ENCODE measurements around the gene SCARB1. TPM values are rescaled to one million over a fixed set of nuclear protein-coding genes. Genes with fewer than 3 reads are reported as not detected.

SCARB1 gene
- total and polyA plus RNA-seq, 4 experiments from 2014 or later = 1.5 to 2.6 (median 1.9) TPM

- H3K9me3 Mint-ChIP-seq = no peaks in the 10 kb centered on the region
- H3K9me3 ChIP-seq (ENCODE audit: control insufficient read depth in 1 of 2, low read length in 2 of 2) = no peaks in the 10 kb centered on the region
- H3K27ac Mint-ChIP-seq = peak overlapping the region in 2 of 7 donors; percentile 30 to 60
- H3K36me3 Mint-ChIP-seq = no peaks in the 10 kb centered on the region
- peaks cover 5% of the 10 kb centered on the region in 2 donors for H3K27me3 Mint-ChIP-seq
- no peak overlapping the region for H3K4me3 Mint-ChIP-seq
- H3K27ac ChIP-seq (ENCODE audit: low read depth, low read length) = no peak overlapping the region
- peaks cover 7% of the 10 kb centered on the region for H3K4me1 ChIP-seq (ENCODE audit: insufficient read depth, low read length)
- DNase-seq = no peak
- CTCF ChIA-PET (ENCODE audit: partially characterized antibody) = interaction anchor here (1.4 kb wide), 1 partner anchor 33 kb away, joined by 4 read pairs; no protein-coding TSS in a partner anchor
- no peaks in the 10 kb centered on the region for H3K27me3 ChIP-seq (ENCODE audit: insufficient read depth, low read length)
- no peak overlapping the region for H3K4me3 ChIP-seq (ENCODE audit: low read length in 2 of 2)
- peaks cover 7 to 27% (median 18%) of the 10 kb centered on the region in 4 donors for H3K4me1 Mint-ChIP-seq
- POLR2A ChIA-PET (ENCODE audit: partially characterized antibody) = no interaction called here
- intact Hi-C loops (cut with micrococcal nuclease) = no loop called here
- no peaks in the 10 kb centered on the region for H3K36me3 ChIP-seq (ENCODE audit: insufficient read depth, low read length)
Measured at GRCh38 chr12:124737772-124738635, 125.7 kb downstream of the SCARB1 start.

DNA sequence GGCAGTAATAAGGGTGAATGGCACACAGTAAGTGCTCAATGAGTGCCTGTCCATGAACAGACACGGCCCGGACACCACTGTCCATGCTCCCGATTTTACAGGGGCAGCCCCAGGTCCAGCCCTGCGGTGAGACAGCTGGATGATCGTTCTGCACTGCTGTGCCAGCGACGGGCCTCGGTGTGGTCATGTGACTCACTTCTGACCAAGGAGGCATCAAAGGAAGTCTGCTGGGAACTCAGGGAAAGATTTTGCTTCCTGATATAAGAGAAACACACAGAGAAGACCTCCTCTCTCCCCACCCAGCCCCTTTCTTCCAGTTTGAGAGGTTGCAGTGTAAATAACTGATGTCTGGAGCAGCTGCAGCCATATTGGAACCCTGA, 126.6 kb downstream of the SCARB1 start:
- Histone ChIP-seq H3K9me3 (ENCODE audit: control insufficient read depth in 1 of 2, low read length in 2 of 2) (no peaks in the 10 kb centered on the region), H3K36me3 (ENCODE audit: insufficient read depth, low read length) (no peaks in the 10 kb centered on the region), H3K4me1 (ENCODE audit: insufficient read depth, low read length) (peaks cover 7% of the 10 kb centered on the region), H3K4me3 (ENCODE audit: low read length in 2 of 2) (no peak overlapping the region), H3K27ac (ENCODE audit: low read depth, low read length) (no peak overlapping the region), H3K27me3 (ENCODE audit: insufficient read depth, low read length) (no peaks in the 10 kb centered on the region)
- H3K27ac Mint-ChIP-seq = no peak overlapping the region
- ChIA-PET CTCF (ENCODE audit: partially characterized antibody) (no interaction called here), POLR2A (ENCODE audit: partially characterized antibody) (no interaction called here)
- DNase-seq = no peak
- H3K4me3 Mint-ChIP-seq = no peak overlapping the region
- peaks cover 7 to 27% (median 18%) of the 10 kb centered on the region in 4 donors for H3K4me1 Mint-ChIP-seq
- H3K9me3 Mint-ChIP-seq = no peaks in the 10 kb centered on the region
- intact Hi-C loops (cut with micrococcal nuclease) = no loop called here
- no peaks in the 10 kb centered on the region for H3K36me3 Mint-ChIP-seq
- peaks cover 5% of the 10 kb centered on the region in 2 donors for H3K27me3 Mint-ChIP-seq

DNA sequence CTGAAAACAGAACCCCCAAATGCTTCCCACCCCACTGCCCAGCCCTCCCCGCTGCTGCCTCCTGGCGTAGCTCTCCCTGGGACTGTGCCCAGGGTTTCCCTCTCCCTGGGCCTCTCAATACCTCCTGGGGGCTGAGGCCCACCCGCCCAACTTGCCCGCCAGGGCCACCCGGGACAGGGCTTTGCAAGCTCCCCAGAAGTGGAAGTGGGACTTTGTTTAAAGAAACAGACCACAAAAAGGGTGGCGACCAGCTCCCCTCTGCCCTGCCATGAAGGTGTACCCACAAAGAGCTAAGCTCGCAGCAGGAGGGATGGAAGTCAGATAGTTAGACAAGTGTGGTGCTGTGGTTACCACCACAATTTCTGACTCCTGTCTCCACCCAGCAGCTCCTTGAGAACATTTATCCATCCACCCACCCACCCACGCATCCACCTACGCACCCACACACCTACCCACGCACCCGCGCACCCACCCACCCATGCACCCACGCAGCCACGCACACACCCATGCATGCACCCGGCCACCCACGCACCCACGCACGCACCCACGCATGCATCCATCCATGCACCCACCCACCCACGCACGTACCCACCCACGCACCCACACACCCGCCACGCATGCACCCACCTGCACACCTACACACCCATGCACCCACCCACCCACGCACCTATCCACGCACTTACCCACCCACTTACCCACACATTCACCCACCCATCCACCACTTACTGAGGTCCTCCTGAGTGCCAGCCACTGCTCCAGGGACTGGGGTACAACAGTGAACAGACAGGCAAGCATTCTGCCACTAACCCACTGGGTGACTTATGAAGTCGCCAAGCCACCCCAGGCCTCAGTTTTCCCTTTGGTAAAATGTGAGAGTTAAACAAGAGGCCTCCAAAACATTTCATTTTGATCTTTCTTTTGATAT, 127.3 kb downstream of the SCARB1 start:
- Mint-ChIP-seq H3K4me1 (peaks cover 7 to 27% (median 18%) of the 10 kb centered on the region in 4 donors), H3K27ac (peak overlapping the region in 1 of 7 donors; percentile 55), H3K4me3 (peak overlapping the region in 2 of 8 donors; percentile 26 to 52), H3K27me3 (peaks cover 4 to 5% of the 10 kb centered on the region in 2 donors), H3K9me3 (no peaks in the 10 kb centered on the region), H3K36me3 (no peaks in the 10 kb centered on the region)
- H3K4me3 ChIP-seq (ENCODE audit: low read length in 2 of 2) = no peak overlapping the region
- CTCF ChIA-PET (ENCODE audit: partially characterized antibody) = no interaction called here
- no peaks in the 10 kb centered on the region for H3K27me3 ChIP-seq (ENCODE audit: insufficient read depth, low read length)
- peaks cover 7% of the 10 kb centered on the region for H3K4me1 ChIP-seq (ENCODE audit: insufficient read depth, low read length)
- H3K27ac ChIP-seq (ENCODE audit: low read depth, low read length) = no peak overlapping the region
- DNase-seq = no peak
- no peaks in the 10 kb centered on the region for H3K9me3 ChIP-seq (ENCODE audit: control insufficient read depth in 1 of 2, low read length in 2 of 2)
- intact Hi-C loops (cut with micrococcal nuclease) = no loop called here
- H3K36me3 ChIP-seq (ENCODE audit: insufficient read depth, low read length) = no peaks in the 10 kb centered on the region
- POLR2A ChIA-PET (ENCODE audit: partially characterized antibody) = no interaction called here

DNA sequence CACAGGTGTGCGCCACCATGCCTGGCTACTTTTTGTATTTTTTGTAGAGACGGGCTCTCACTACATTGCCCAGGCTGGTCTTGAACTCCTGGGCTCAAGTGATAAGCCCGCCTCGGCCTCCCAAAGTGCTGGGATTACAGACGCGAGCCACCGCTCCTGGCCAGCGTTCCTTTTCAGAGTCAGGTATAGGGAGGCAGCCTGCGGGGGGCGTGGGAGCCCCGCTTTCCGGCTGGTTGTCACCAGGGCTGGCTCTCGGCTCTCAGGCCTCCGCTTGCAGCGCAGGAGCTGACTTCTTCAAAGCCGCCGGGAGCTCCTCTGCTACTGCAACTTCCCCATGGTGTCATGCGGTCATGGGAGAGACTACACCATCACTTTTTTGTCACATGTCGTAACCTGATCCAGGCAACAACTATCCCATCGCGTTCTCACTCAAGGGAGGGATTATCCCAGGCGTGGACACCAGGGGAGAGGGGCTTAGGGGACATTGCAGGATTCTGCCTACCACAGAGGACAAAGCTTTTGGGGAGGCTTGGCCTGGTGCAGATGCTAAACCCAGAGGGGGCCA, 129.4 kb downstream of the SCARB1 start:
- H3K4me1 Mint-ChIP-seq = peaks cover 5 to 17% (median 11%) of the 10 kb centered on the region in 4 donors
- no peak overlapping the region for H3K27ac Mint-ChIP-seq
- Histone ChIP-seq H3K4me1 (ENCODE audit: insufficient read depth, low read length) (peaks cover 7% of the 10 kb centered on the region), H3K27me3 (ENCODE audit: insufficient read depth, low read length) (no peaks in the 10 kb centered on the region), H3K4me3 (ENCODE audit: low read length in 2 of 2) (no peak overlapping the region), H3K27ac (ENCODE audit: low read depth, low read length) (no peak overlapping the region), H3K36me3 (ENCODE audit: insufficient read depth, low read length) (no peaks in the 10 kb centered on the region), H3K9me3 (ENCODE audit: control insufficient read depth in 1 of 2, low read length in 2 of 2) (no peaks in the 10 kb centered on the region)
- CTCF ChIA-PET (ENCODE audit: partially characterized antibody) = interaction anchor here (1.3 kb wide), 1 partner anchor 37 kb away, joined by 3 read pairs; no protein-coding TSS in a partner anchor
- DNase-seq = no peak
- H3K36me3 Mint-ChIP-seq = peaks cover 0 to 3% of the 10 kb centered on the region in 2 donors
- H3K9me3 Mint-ChIP-seq = peaks cover 0 to 2% (median 0%) of the 10 kb centered on the region in 8 donors
- no peak overlapping the region for H3K4me3 Mint-ChIP-seq
- intact Hi-C loops (cut with micrococcal nuclease) = no loop called here
- POLR2A ChIA-PET (ENCODE audit: partially characterized antibody) = no interaction called here
- peaks cover 0 to 2% of the 10 kb centered on the region in 2 donors for H3K27me3 Mint-ChIP-seq

- Histone ChIP-seq H3K27ac (ENCODE audit: low read depth, low read length) (no peak overlapping the region), H3K4me1 (ENCODE audit: insufficient read depth, low read length) (peaks cover 7% of the 10 kb centered on the region), H3K36me3 (ENCODE audit: insufficient read depth, low read length) (no peaks in the 10 kb centered on the region), H3K9me3 (ENCODE audit: control insufficient read depth in 1 of 2, low read length in 2 of 2) (no peaks in the 10 kb centered on the region), H3K4me3 (ENCODE audit: low read length in 2 of 2) (no peak overlapping the region), H3K27me3 (ENCODE audit: insufficient read depth, low read length) (no peaks in the 10 kb centered on the region)
- H3K27me3 Mint-ChIP-seq = no peaks in the 10 kb centered on the region
- H3K27ac Mint-ChIP-seq = no peak overlapping the region
- POLR2A ChIA-PET (ENCODE audit: partially characterized antibody) = no interaction called here
- no peak overlapping the region for H3K4me3 Mint-ChIP-seq
- H3K4me1 Mint-ChIP-seq = peaks cover 4 to 17% (median 11%) of the 10 kb centered on the region in 4 donors
- intact Hi-C loops (cut with micrococcal nuclease) = no loop called here
- H3K36me3 Mint-ChIP-seq = peaks cover 0 to 3% of the 10 kb centered on the region in 2 donors
- peaks cover 0 to 4% (median 0%) of the 10 kb centered on the region in 8 donors for H3K9me3 Mint-ChIP-seq
- CTCF ChIA-PET (ENCODE audit: partially characterized antibody) = interaction anchor here (1.3 to 1.4 kb wide), 2 partner anchors 19 to 38 kb away, joined by 3 read pairs; no protein-coding TSS in a partner anchor
- DNase-seq = no peak
Measured at GRCh38 chr12:124733086-124733485, 130.6 kb downstream of the SCARB1 start.

- H3K27ac ChIP-seq (ENCODE audit: low read depth, low read length) = no peak overlapping the region
- Mint-ChIP-seq H3K27ac (no peak overlapping the region), H3K4me3 (no peak overlapping the region), H3K27me3 (no peaks in the 10 kb centered on the region), H3K36me3 (peaks cover 0 to 3% of the 10 kb centered on the region in 2 donors), H3K4me1 (peaks cover 4 to 17% (median 11%) of the 10 kb centered on the region in 4 donors), H3K9me3 (peaks cover 0 to 4% (median 0%) of the 10 kb centered on the region in 8 donors)
- no peak overlapping the region for H3K4me3 ChIP-seq (ENCODE audit: low read length in 2 of 2)
- no peaks in the 10 kb centered on the region for H3K27me3 ChIP-seq (ENCODE audit: insufficient read depth, low read length)
- ChIA-PET POLR2A (ENCODE audit: partially characterized antibody) (no interaction called here), CTCF (ENCODE audit: partially characterized antibody) (interaction anchor here (1.4 kb wide), 1 partner anchor 19 kb away, joined by 3 read pairs; no protein-coding TSS in a partner anchor)
- DNase-seq = no peak
- no peaks in the 10 kb centered on the region for H3K9me3 ChIP-seq (ENCODE audit: control insufficient read depth in 1 of 2, low read length in 2 of 2)
- H3K36me3 ChIP-seq (ENCODE audit: insufficient read depth, low read length) = no peaks in the 10 kb centered on the region
- H3K4me1 ChIP-seq (ENCODE audit: insufficient read depth, low read length) = peaks cover 7% of the 10 kb centered on the region
- intact Hi-C loops (cut with micrococcal nuclease) = no loop called here
Measured at GRCh38 chr12:124732275-124733075, 131.2 kb downstream of the SCARB1 start.

Measured in CD4-positive, alpha-beta memory T cell (primary cell).